ENCODE data around the gene TTC29. TPM values are rescaled to one million over a fixed set of nuclear protein-coding genes. Genes with fewer than 3 reads are reported as not detected.

The TTC29 gene
- total RNA-seq (2014; rRNA removed; shearing (Covaris generic)) (not detected in 2 replicates), total RNA-seq (2022) (not detected in 2 replicates), Bru-seq, nascent RNA (percentile 0 among the genes with signal in this experiment), BruChase-seq, experiment 1, labeled RNA remaining after a 6-hour chase (percentile 1 among the genes with signal in this experiment), BruChase-seq, experiment 2, labeled RNA remaining after a 2-hour chase (percentile 1 among the genes with signal in this experiment)
- long read RNA-seq = 0 reads

- H4K20me1 ChIP-seq (ENCODE audit: insufficient read depth, low read length) = no peaks in the 10 kb centered on the region
- H3K4me3 ChIP-seq (ENCODE audit: low read depth, low read length, poor library complexity, severe bottlenecking) = peak within 1 kb of the TSS; percentile 59
- peak; percentile 84 for DNase-seq (ENCODE audit: low spot score)
- peak within 1 kb of the TSS; percentile 47; the same call in 1 of the 2 replicates for H2AFZ ChIP-seq (ENCODE audit: low read length)
- no peaks in the 10 kb centered on the region for H3K9me2 ChIP-seq (ENCODE audit: insufficient read depth, low read length)
- CTCF ChIA-PET (ENCODE audit: unreplicated experiment) = no interaction called here
- no peaks in the 10 kb centered on the region for H3K79me2 ChIP-seq (ENCODE audit: insufficient read depth, low read depth, low read length)
- H3K4me1 ChIP-seq (ENCODE audit: insufficient read depth, low read length, poor library complexity, severe bottlenecking) = peaks cover 6% of the 10 kb centered on the region
- POLR2A ChIA-PET = interaction anchor here (1.0 to 1.4 kb wide), 2 partner anchors 9 to 20 kb away, joined by 3 read pairs; no protein-coding TSS in a partner anchor
- intact Hi-C loops (cut with micrococcal nuclease; ENCODE audit: unreplicated experiment) = no loop called here
- no TSS peak for BruUV-seq (replicated peaks)
- H3K27ac ChIP-seq (ENCODE audit: low read depth, low read length, poor library complexity, severe bottlenecking) = no peak within 1 kb of the TSS
- peak within 1 kb of the TSS; percentile 70 for H3K4me2 ChIP-seq (ENCODE audit: low read length)
- no peak for TF ChIP-seq EZH2phosphoT487 (IDR thresholded peaks at IDR 0.05; ENCODE audit: borderline replicate concordance, low read depth, low read length)
- H3K9me3 ChIP-seq (ENCODE audit: low read length) = no peaks in the 10 kb centered on the region
- H3K36me3 ChIP-seq (ENCODE audit: insufficient read depth, low read length) = no peaks in the 10 kb centered on the region
Observed at GRCh38 chr4:146945556-146946374, at the start of gene TTC29. Gene TTC29 (minus strand): TSS chr4:146945864. CDS start chr4:146939895, 5,969 bp downstream.

GRCh38 chr4:146981651-146982050, 36.0 kb upstream of the TTC29 start:
- intact Hi-C loops (cut with micrococcal nuclease; ENCODE audit: unreplicated experiment) = no loop called here
- TF ChIP-seq, protein P1, sequence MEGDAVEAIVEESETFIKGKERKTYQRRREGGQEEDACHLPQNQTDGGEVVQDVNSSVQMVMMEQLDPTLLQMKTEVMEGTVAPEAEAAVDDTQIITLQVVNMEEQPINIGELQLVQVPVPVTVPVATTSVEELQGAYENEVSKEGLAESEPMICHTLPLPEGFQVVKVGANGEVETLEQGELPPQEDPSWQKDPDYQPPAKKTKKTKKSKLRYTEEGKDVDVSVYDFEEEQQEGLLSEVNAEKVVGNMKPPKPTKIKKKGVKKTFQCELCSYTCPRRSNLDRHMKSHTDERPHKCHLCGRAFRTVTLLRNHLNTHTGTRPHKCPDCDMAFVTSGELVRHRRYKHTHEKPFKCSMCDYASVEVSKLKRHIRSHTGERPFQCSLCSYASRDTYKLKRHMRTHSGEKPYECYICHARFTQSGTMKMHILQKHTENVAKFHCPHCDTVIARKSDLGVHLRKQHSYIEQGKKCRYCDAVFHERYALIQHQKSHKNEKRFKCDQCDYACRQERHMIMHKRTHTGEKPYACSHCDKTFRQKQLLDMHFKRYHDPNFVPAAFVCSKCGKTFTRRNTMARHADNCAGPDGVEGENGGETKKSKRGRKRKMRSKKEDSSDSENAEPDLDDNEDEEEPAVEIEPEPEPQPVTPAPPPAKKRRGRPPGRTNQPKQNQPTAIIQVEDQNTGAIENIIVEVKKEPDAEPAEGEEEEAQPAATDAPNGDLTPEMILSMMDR (conservative IDR thresholded peaks at IDR 0.05; ENCODE audit: low read length) = no peak
- Histone ChIP-seq H4K20me1 (ENCODE audit: insufficient read depth, low read length) (no peaks in the 10 kb centered on the region), H3K4me2 (ENCODE audit: low read length) (no peak overlapping the region), H3K27ac (ENCODE audit: low read depth, low read length, poor library complexity, severe bottlenecking) (no peak overlapping the region), H3K4me3 (ENCODE audit: low read depth, low read length, poor library complexity, severe bottlenecking) (no peak overlapping the region), H2AFZ (ENCODE audit: low read length) (no peak overlapping the region), H3K9me2 (ENCODE audit: insufficient read depth, low read length) (no peaks in the 10 kb centered on the region), H3K9me3 (ENCODE audit: low read length) (no peaks in the 10 kb centered on the region), H3K36me3 (ENCODE audit: insufficient read depth, low read length) (no peaks in the 10 kb centered on the region), H3K79me2 (ENCODE audit: insufficient read depth, low read depth, low read length) (no peaks in the 10 kb centered on the region), H3K4me1 (ENCODE audit: insufficient read depth, low read length, poor library complexity, severe bottlenecking) (no peaks in the 10 kb centered on the region)
- ChIA-PET POLR2A (no interaction called here), CTCF (ENCODE audit: unreplicated experiment) (no interaction called here)
- no peak for DNase-seq (ENCODE audit: low spot score)
- no TSS peak for BruUV-seq (replicated peaks)

DNA sequence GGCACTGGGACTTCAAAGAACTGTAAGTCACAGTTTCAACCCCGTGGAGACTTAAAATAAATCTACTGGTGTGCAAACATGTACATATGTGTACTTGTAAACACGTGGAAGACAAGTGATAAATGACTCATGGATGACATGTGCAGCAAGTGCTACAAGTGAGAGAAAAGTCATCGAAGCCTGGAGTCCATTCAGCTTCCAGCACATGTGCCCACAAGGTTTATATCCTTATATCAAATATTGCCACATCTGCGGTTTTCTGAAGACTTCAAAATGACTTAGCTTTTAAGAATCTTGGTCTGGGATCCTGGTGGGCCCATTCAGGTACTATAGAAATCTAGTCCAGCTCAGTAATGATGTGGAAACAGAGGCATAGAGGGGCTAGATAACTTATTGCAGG, 33.0 kb upstream of the TTC29 start:
- intact Hi-C loops (cut with micrococcal nuclease; ENCODE audit: unreplicated experiment) = no loop called here
- no peaks in the 10 kb centered on the region for H3K9me3 ChIP-seq (ENCODE audit: low read length)
- H3K27ac ChIP-seq (ENCODE audit: low read depth, low read length, poor library complexity, severe bottlenecking) = no peak overlapping the region
- no peak overlapping the region for H3K4me3 ChIP-seq (ENCODE audit: low read depth, low read length, poor library complexity, severe bottlenecking)
- no peaks in the 10 kb centered on the region for H4K20me1 ChIP-seq (ENCODE audit: insufficient read depth, low read length)
- H3K36me3 ChIP-seq (ENCODE audit: insufficient read depth, low read length) = no peaks in the 10 kb centered on the region
- ChIA-PET POLR2A (no interaction called here), CTCF (ENCODE audit: unreplicated experiment) (no interaction called here)
- no peaks in the 10 kb centered on the region for H3K9me2 ChIP-seq (ENCODE audit: insufficient read depth, low read length)
- BruUV-seq (replicated peaks) = no TSS peak
- DNase-seq (ENCODE audit: low spot score) = no peak
- H3K4me1 ChIP-seq (ENCODE audit: insufficient read depth, low read length, poor library complexity, severe bottlenecking) = no peaks in the 10 kb centered on the region
- H3K79me2 ChIP-seq (ENCODE audit: insufficient read depth, low read depth, low read length) = no peaks in the 10 kb centered on the region
- TF ChIP-seq, protein P1 (conservative IDR thresholded peaks at IDR 0.05; ENCODE audit: low read length) = no peak
- no peak for TF ChIP-seq EZH2phosphoT487 (IDR thresholded peaks at IDR 0.05; ENCODE audit: borderline replicate concordance, low read depth, low read length)
- no peak overlapping the region for H2AFZ ChIP-seq (ENCODE audit: low read length)
- H3K4me2 ChIP-seq (ENCODE audit: low read length) = no peak overlapping the region
